Lower leg skin (tissue), 4 donors: ENCODE data around the gene VPS18. TPM values are rescaled to one million over a fixed set of nuclear protein-coding genes. Genes with fewer than 3 reads are reported as not detected.
A peak's percentile ranks its signal among the peaks of the same experiment; 100 is the strongest.

Source experiments
- DNase-seq, 2 donors: peaks; one replicate each; pipeline ENCODE4 v3.0.0-alpha.2; 2019; ENCODE audit warnings: low spot score in 2 of 2
- H3K4me3 ChIP-seq: fragments of 200-600 bp; sonication (generic); 2 replicates; pipeline ENCODE4 v1.5.1; 2017; ENCODE audit warnings: mild to moderate bottlenecking, low read depth; ENCODE audit not compliant: poor library complexity, severe bottlenecking
- CTCF ChIP-seq, 3 donors: fragments of 450-650 bp; IDR thresholded peaks; one replicate each; pipeline ENCODE4 v1.5.1; 2016; ENCODE audit warnings: antibody characterized with exemption in 3 of 3, mild to moderate bottlenecking in 3 of 3, moderate library complexity in 2 of 3
- POLR2A ChIP-seq, 2 donors: fragments of 450-650 bp; IDR thresholded peaks; one replicate each; pipeline ENCODE4 v1.6.1; 2016 to 2017; ENCODE audit warnings: antibody characterized with exemption in 2 of 2, mild to moderate bottlenecking in 1 of 2, moderate library complexity in 1 of 2
- WGBS, 2 donors: methylation state at CpG; one replicate each; pipeline ENCODE4 v1.1.5; 2018; 5-methylcytosine and 5-hydroxymethylcytosine counted together
- intact Hi-C: fragments of 100-400 bp; cut with DNase I; formaldehyde crosslinking; loops from one replicate; pipeline ENCODE4 v1.15.0; 2023; ENCODE audit warnings: low total_unique reads
- total RNA-seq, 4 donors: library from RNA; depleted of rRNA; stranded (reverse); fragments of >200 nt; gene quantifications; one replicate each; pipeline ENCODE4 v1.1.0, GENCODE V29; 2016

VPS18 gene
- total RNA-seq, 4 donors from 2014 or later, result 15.4 to 29.9 (median 25.7) TPM

GRCh38 chr15:40854161-40854560 is 40.1 kb upstream of the VPS18 start:
- H3K4me3 ChIP-seq, result no peak overlapping the region
- DNase-seq, result no peak
- intact Hi-C loops, result no loop called here
- TF ChIP-seq CTCF (IDR thresholded peaks at IDR 0.05) (no peak), POLR2A (IDR thresholded peaks at IDR 0.05) (no peak)
- WGBS, 2 donors, result 67 to 70% methylated on average over 8 to 10 of the region's 10 CpGs

GRCh38 chr15:40855706-40856234 is 38.5 kb upstream of the VPS18 start:
- H3K4me3 ChIP-seq, result no peak overlapping the region
- WGBS, 2 donors, result 75 to 83% methylated on average over 11 to 12 of the region's 13 CpGs
- no peak for TF ChIP-seq CTCF (IDR thresholded peaks at IDR 0.05)
- TF ChIP-seq POLR2A (IDR thresholded peaks at IDR 0.05), result no peak
- DNase-seq, result no peak
- intact Hi-C loops, result no loop called here

- intact Hi-C loops, result no loop called here
- DNase-seq, result no peak
- no peak overlapping the region for H3K4me3 ChIP-seq
- WGBS, 2 donors, result 78 to 86% methylated on average over 7 of the region's 8 CpGs
- TF ChIP-seq POLR2A (IDR thresholded peaks at IDR 0.05) (no peak), CTCF (IDR thresholded peaks at IDR 0.05) (no peak)
These were observed 37.5 kb upstream of the VPS18 start for GRCh38 chr15:40856746-40857145.

- H3K4me3 ChIP-seq, result no peak overlapping the region
- peak; percentile 77 to 96 for DNase-seq
- no peak for TF ChIP-seq POLR2A (IDR thresholded peaks at IDR 0.05)
- TF ChIP-seq CTCF (IDR thresholded peaks at IDR 0.05), result peak in 1 of 3 donors; percentile 82
- intact Hi-C loops, result no loop called here
- WGBS, 2 donors, result 18 to 19% methylated on average over 15 of the region's 15 CpGs
These were observed 36.5 kb upstream of the VPS18 start for GRCh38 chr15:40857601-40858341.

- 54 to 58% methylated on average over 10 of the region's 10 CpGs for WGBS, 2 donors
- no peak overlapping the region for H3K4me3 ChIP-seq
- intact Hi-C loops, result no loop called here
- TF ChIP-seq POLR2A (IDR thresholded peaks at IDR 0.05) (no peak), CTCF (IDR thresholded peaks at IDR 0.05) (no peak)
- DNase-seq, result no peak
These were observed 35.5 kb upstream of the VPS18 start for GRCh38 chr15:40858706-40859105.
